Raji (cell line): ENCODE results near the gene AUTS2.

Experiments
- POLR2A ChIP-seq: IDR thresholded peaks from 2 replicates; pipeline ENCODE4 v1.6.1; 2011; ENCODE audit warnings: low read depth, low read length, control low read depth; ENCODE audit not compliant: insufficient read depth

Gene AUTS2

GRCh38 chr7:70466725-70467364 lies 868.6 kb downstream of the AUTS2 start:
- TF ChIP-seq POLR2A, result no peak

DNA sequence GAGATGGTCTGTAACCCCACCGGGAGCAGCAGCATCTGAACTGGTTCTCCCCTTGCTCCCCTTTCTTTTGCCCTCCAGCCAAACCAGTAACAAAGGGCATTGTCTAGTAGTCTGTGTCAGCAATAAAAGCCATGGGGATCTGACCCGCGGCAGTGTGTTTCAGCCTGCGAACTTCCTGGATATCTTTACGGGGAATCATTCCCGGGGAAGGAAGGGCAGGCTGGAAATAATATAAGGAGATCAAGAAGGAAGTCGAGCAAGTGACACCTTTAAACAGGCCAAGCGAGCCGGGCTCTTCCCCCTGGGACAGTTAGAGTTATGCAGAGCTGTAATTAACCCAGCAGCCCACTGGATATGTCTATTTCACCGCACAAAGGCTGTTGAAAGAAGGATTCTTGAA lies 872.5 kb downstream of the AUTS2 start:
- no peak for TF ChIP-seq POLR2A

- no peak for TF ChIP-seq POLR2A
Observed at GRCh38 chr7:70472601-70473237, 874.4 kb downstream of the AUTS2 start.

DNA sequence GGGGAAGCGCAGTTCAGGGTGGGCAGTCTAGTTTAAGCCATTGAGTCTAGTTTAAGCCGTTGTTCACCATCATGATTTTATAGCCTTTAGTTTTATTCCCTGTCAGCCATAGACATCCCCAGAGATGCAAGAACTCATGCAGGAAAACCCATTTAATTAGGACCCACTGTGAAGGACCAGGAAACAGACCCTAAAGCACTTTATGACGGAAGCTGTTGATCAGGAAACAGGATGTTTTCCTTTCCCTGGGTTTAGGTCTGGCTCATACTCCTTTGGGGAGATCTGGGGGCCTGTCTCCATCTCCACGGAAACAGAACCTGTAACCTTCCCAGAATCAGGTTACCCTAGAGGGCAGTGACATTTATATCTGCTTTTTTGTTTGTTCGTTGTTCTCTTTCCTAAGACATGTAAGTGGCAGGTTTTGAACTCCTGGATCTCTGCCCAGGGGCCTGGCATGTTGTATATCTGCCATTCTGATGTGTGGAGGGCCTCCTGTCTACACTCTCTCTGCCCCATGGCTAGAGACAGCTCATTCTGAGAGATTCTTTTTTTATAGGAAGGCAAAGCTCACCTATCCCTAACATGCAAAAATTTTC lies 876.5 kb downstream of the AUTS2 start:
- TF ChIP-seq POLR2A, result no peak

DNA sequence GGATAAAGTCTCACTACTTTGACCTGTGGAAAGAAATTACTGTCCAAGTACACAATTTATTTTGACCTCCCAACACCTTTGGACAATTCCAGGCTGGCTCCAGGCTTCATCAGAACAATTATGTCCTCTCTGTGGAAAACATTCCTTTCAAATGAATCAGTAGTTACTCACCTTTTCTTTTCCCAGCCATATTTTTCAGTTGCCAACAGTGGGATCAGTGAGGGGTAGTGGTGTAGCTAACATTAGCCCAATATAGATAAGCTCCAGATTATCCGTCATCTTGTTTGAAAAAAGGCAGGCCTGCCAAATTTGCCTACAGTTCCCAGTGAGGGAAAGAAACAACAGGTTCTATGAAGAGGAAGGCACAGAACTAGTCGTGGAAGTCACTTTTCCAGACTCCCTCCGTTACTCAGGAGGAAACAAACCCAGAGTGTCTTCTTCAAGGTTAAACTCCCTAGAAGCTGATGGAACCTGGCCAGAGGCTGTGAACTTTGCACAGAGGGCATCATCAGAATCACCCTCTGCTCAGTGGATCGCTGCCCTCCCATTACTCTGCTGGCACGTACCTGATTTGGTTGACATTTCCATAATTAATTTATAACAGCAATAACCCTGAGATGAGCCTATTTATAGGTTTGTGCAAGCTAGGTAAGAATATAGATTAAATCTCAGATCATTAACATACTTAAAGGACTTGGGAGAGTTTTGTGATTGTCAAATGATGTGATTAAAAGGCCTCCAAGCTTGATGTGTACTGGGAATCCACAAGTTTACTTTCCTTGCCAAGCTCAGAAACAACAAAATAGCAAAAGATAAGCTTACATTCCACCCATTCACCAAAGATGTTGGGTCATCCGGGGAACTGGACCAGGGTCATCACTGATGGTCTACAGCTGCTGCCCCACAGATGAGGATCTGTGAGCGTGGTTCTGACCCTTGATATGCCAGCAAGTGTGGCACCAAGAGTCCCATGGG lies 879.0 kb downstream of the AUTS2 start:
- no peak for TF ChIP-seq POLR2A

GRCh38 chr7:70479153-70480021 lies 881.1 kb downstream of the AUTS2 start:
- TF ChIP-seq POLR2A, result no peak

DNA sequence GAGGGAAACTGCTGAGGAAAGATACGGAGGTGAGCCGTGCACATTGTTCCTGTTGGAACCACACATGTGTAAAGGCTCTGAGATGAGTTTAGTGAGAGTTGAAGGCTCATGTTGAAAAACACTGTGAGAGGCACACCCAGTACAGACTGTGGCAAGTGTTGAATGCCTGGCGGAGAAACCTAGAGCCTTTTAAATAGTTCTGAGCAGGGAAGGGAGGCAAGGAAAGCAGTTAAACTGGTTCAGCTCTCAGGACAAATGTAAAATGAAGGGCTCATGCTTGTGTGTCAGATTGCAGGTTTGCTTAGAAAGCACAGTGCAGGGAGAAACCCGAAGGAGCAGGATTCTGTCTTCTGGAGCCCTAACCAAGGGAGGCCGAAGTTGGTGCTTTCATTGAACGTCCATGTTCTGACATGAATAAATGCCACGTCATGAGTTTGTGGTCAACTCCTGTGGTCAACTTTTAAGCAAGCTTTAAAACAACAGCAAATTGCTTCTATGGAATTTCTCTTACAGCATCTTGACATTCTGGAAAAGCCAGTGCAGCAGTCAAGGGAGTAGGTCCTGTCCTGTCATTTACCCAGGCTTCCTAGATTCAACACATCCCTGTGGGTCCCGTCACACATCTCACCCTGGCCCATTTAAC lies 882.8 kb downstream of the AUTS2 start:
- TF ChIP-seq POLR2A, result no peak

- TF ChIP-seq POLR2A, result no peak
Observed at GRCh38 chr7:70481570-70482123, 883.4 kb downstream of the AUTS2 start.

- no peak for TF ChIP-seq POLR2A
Observed at GRCh38 chr7:70484255-70484654, 886.0 kb downstream of the AUTS2 start.

- no peak for TF ChIP-seq POLR2A
Observed at GRCh38 chr7:70486977-70487376, 888.7 kb downstream of the AUTS2 start.

GRCh38 chr7:70487428-70487827 lies 889.2 kb downstream of the AUTS2 start:
- TF ChIP-seq POLR2A, result no peak

GRCh38 chr7:70487886-70488285 lies 889.6 kb downstream of the AUTS2 start:
- no peak for TF ChIP-seq POLR2A

DNA sequence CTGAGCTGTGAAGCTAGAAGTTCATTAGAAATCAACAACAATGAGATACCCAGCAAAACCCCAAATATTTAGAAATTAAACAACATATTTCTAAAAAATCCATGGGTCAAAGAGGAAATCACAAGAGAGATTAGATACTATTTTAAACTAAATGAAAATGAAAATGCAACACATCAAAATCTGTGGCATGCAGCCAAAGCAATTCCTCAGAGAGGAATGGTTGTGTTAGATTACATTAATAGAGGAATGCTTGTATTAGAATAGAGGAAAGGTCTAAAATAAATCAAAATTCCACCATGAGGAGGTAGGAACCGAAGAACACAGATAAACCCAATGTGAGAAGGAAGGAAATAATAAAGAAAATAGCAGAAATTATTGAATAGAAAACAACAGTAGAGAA lies 891.5 kb downstream of the AUTS2 start:
- no peak for TF ChIP-seq POLR2A

DNA sequence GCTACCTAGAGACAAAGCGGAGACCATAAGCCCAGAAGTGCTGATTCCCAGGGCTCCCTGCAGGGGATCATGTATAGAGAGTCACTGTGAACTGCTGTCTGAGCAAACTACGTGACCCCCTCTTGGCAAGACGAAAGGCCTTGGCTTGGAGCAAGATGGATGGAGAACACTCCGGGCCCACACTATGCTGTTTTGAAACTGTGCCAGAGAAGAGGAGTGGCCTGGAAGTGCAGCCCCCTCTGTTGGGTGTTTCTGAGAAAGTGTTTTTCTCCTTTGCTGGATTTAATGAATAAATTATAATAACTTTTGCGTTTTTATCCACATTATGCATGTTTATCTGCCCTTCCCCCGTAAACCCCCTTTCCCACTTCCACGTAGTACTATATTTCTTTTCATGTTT lies 894.4 kb downstream of the AUTS2 start:
- TF ChIP-seq POLR2A, result no peak
